OCI-LY7 (cell line): ENCODE data around the gene GRWD1.

ENCODE experiments used
- CTCF ChIP-seq: fragments of 200-600 bp; sonication (generic); conservative IDR thresholded peaks from 2 replicates; pipeline ENCODE4 v1.5.1; 2014; ENCODE audit warnings: mild to moderate bottlenecking, antibody characterized with exemption, low read length, moderate library complexity, mixed read lengths
- EZH2phosphoT487 ChIP-seq: fragments of 200-600 bp; sonication (generic); IDR thresholded peaks from 2 replicates; pipeline ENCODE4 v1.6.1; 2018; ENCODE audit warnings: low read depth, borderline replicate concordance, mild to moderate bottlenecking, mixed run types, antibody characterized with exemption, low read length, moderate library complexity, mixed read lengths

DNA sequence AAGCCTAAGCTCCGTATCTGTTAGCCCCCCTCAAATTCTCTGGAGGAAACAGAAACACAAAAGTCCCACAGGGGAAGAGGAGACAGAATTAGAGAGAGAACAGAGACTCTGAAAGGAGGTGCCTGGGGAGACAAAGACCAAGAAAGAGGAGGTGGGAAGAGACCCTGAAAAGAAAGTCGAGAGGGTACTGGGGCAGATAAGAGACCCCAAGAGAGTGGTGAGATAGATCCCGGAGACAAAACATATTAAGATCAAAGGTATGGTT lies 915 bp upstream of the GRWD1 start:
- no peak for TF ChIP-seq CTCF
- TF ChIP-seq EZH2phosphoT487 = no peak
